ENCODE measurements around the gene RBFOX2. TPM values are rescaled to one million over a fixed set of nuclear protein-coding genes. Genes with fewer than 3 reads are reported as not detected.

The RBFOX2 gene
- total and polyA plus RNA-seq, 2 donors from 2014 or later, result 17.2 to 68.6 TPM

GRCh38 chr22:35915477-35916013 lies 113.1 kb downstream of the RBFOX2 start:
- Histone ChIP-seq H3K9ac (ENCODE audit: low read length in 3 of 3) (peak overlapping the region in 2 of 3 donors; percentile 21 to 56), H3K4me3 (ENCODE audit: low read length in 3 of 3) (peak overlapping the region in 2 of 3 donors; percentile 68 to 90)
- intact Hi-C loops (cut with DNase I), result no loop called here

GRCh38 chr22:35914665-35915476 lies 113.8 kb downstream of the RBFOX2 start:
- no peaks in the 10 kb centered on the region for H3K27me3 ChIP-seq (ENCODE audit: control insufficient read depth, insufficient read depth, low read length)
- peaks cover 7 to 20% (median 8%) of the 10 kb centered on the region in 3 donors for H3K4me1 ChIP-seq (ENCODE audit: control insufficient read depth in 2 of 3, insufficient read depth in 2 of 3, low read depth in 1 of 3, low read length in 3 of 3)
- FAIRE-seq (peak; percentile 95), DNase-seq (peak in 4 of 5 donors; percentile 84 to 99 (median 93))
- H3K9ac ChIP-seq (ENCODE audit: low read length in 3 of 3), result peak overlapping the region; percentile 17 to 63 (median 56)
- H3K9me3 ChIP-seq (ENCODE audit: control insufficient read depth in 2 of 3, insufficient read depth in 1 of 3, low read length in 3 of 3), result no peaks in the 10 kb centered on the region
- no peak for TF ChIP-seq CTCF (IDR thresholded peaks at IDR 0.05; ENCODE audit: borderline replicate concordance, extremely low read depth, insufficient read depth)
- intact Hi-C loops (cut with DNase I), result no loop called here
- H3K36me3 ChIP-seq (ENCODE audit: control insufficient read depth in 2 of 3, insufficient read depth in 3 of 3, low read length in 3 of 3), result no peaks in the 10 kb centered on the region
- peak overlapping the region; percentile 84 to 87 for H3K27ac ChIP-seq (ENCODE audit: low read depth in 2 of 2, low read length in 2 of 2)
- H3K4me3 ChIP-seq (ENCODE audit: low read length in 3 of 3), result peak overlapping the region; percentile 68 to 90 (median 74)

More at GRCh38 chr22:35915477-35916013, 113.1 kb downstream of the RBFOX2 start:
- Histone ChIP-seq H3K36me3 (ENCODE audit: control insufficient read depth in 2 of 3, insufficient read depth in 3 of 3, low read length in 3 of 3) (no peaks in the 10 kb centered on the region), H3K4me1 (ENCODE audit: control insufficient read depth in 2 of 3, insufficient read depth in 2 of 3, low read depth in 1 of 3, low read length in 3 of 3) (peaks cover 7 to 20% (median 8%) of the 10 kb centered on the region in 3 donors), H3K27me3 (ENCODE audit: control insufficient read depth, insufficient read depth, low read length) (no peaks in the 10 kb centered on the region), H3K9me3 (ENCODE audit: control insufficient read depth in 2 of 3, insufficient read depth in 1 of 3, low read length in 3 of 3) (no peaks in the 10 kb centered on the region), H3K27ac (ENCODE audit: low read depth in 2 of 2, low read length in 2 of 2) (peak overlapping the region; percentile 84 to 87)
- TF ChIP-seq CTCF (IDR thresholded peaks at IDR 0.05; ENCODE audit: borderline replicate concordance, extremely low read depth, insufficient read depth), result no peak
- FAIRE-seq, result no peak
- DNase-seq, result peak in 2 of 5 donors; percentile 20 to 41

- FAIRE-seq, result no peak
- DNase-seq, result no peak
Observed at GRCh38 chr22:35914357-35914664, 114.3 kb downstream of the RBFOX2 start.

More at GRCh38 chr22:35914357-35914664, 114.3 kb downstream of the RBFOX2 start:
- Histone ChIP-seq H3K36me3 (ENCODE audit: control insufficient read depth in 2 of 3, insufficient read depth in 3 of 3, low read length in 3 of 3) (no peaks in the 10 kb centered on the region), H3K9ac (ENCODE audit: low read length in 3 of 3) (peak overlapping the region in 2 of 3 donors; percentile 16 to 56), H3K27me3 (ENCODE audit: control insufficient read depth, insufficient read depth, low read length) (no peaks in the 10 kb centered on the region), H3K9me3 (ENCODE audit: control insufficient read depth in 2 of 3, insufficient read depth in 1 of 3, low read length in 3 of 3) (no peaks in the 10 kb centered on the region), H3K4me3 (ENCODE audit: low read length in 3 of 3) (peak overlapping the region; percentile 68 to 90 (median 74)), H3K27ac (ENCODE audit: low read depth in 2 of 2, low read length in 2 of 2) (peak overlapping the region; percentile 37 to 87), H3K4me1 (ENCODE audit: control insufficient read depth in 2 of 3, insufficient read depth in 2 of 3, low read depth in 1 of 3, low read length in 3 of 3) (peaks cover 7 to 17% (median 8%) of the 10 kb centered on the region in 3 donors)
- no peak for TF ChIP-seq CTCF (IDR thresholded peaks at IDR 0.05; ENCODE audit: borderline replicate concordance, extremely low read depth, insufficient read depth)
- intact Hi-C loops (cut with DNase I), result no loop called here
